GM19328 (cell line): Measurements from ENCODE around the gene ATP5ME.
A peak's percentile ranks its signal among the peaks of the same experiment; 100 is the strongest.
"Not testable (repeated sequence)": the region's sequence is repeated elsewhere in the genome, so short reads cannot be mapped to it uniquely, and the experiment has no call there.

Source experiments
- ATAC-seq: cut with Tn5 transposase; IDR thresholded peaks from one replicate; pipeline ENCODE4 v1.9.1; 2021; ENCODE audit warnings: mild to moderate bottlenecking, moderate library complexity; ENCODE audit not compliant: unreplicated experiment

ATP5ME gene

GRCh38 chr4:705278-706082 is 31.4 kb upstream of the ATP5ME start, which contains the start of gene PCGF3:
TSS of gene PCGF3 (plus strand) at chr4:705832. CDS start at chr4:733681, 27,849 bp downstream.
- ATAC-seq: peak; percentile 91

- no peak for ATAC-seq
Measured at GRCh38 chr4:704971-705277, 30.8 kb upstream of the ATP5ME start.

- ATAC-seq: no peak
Measured at GRCh38 chr4:704198-704891, 30.3 kb upstream of the ATP5ME start.

- no peak for ATAC-seq
Measured at GRCh38 chr4:703336-704197, 29.5 kb upstream of the ATP5ME start.

- ATAC-seq: no peak
Measured at GRCh38 chr4:702618-703048, 28.6 kb upstream of the ATP5ME start.

GRCh38 chr4:700587-701264 is 26.6 kb upstream of the ATP5ME start:
- no peak for ATAC-seq

GRCh38 chr4:699816-700580 is 25.9 kb upstream of the ATP5ME start:
- no peak for ATAC-seq

GRCh38 chr4:694341-694940 is 20.4 kb upstream of the ATP5ME start:
- not testable (repeated sequence) for ATAC-seq

GRCh38 chr4:692771-693554 is 18.9 kb upstream of the ATP5ME start:
- no peak for ATAC-seq

GRCh38 chr4:689723-690122 is 15.6 kb upstream of the ATP5ME start:
- no peak for ATAC-seq

GRCh38 chr4:688854-689681 is 15.0 kb upstream of the ATP5ME start, which contains the start of gene SLC49A3:
TSS of gene SLC49A3 (minus strand) at chr4:689151. CDS start at chr4:689127, 24 bp downstream.
- no peak for ATAC-seq

GRCh38 chr4:687971-688853 is 14.1 kb upstream of the ATP5ME start:
- no peak for ATAC-seq

- ATAC-seq: no peak
Measured at GRCh38 chr4:687048-687970, 13.2 kb upstream of the ATP5ME start.

- ATAC-seq: no peak
Measured at GRCh38 chr4:686413-687040, 12.5 kb upstream of the ATP5ME start.

GRCh38 chr4:685679-686412 is 11.8 kb upstream of the ATP5ME start:
- ATAC-seq: no peak
